NCI-H526 (cell line): ENCODE data around the gene GREM2.

ENCODE experiments used
- DNase-seq, 2 experiments: peaks; one replicate each; lab custom pipeline; 2025; lab: John Stamatoyannopoulos, UW

The GREM2 gene

GRCh38 chr1:240455228-240455821, 156.6 kb downstream of the GREM2 start:
- DNase-seq = no peak

- no peak for DNase-seq
Observed at GRCh38 chr1:240445369-240445768, 166.6 kb downstream of the GREM2 start.

GRCh38 chr1:240441669-240442068, 170.3 kb downstream of the GREM2 start:
- no peak for DNase-seq
